GM18517 (cell line): ENCODE measurements around the gene TRIM6.
"Not testable (repeated sequence)": the region's sequence is repeated elsewhere in the genome, so short reads cannot be mapped to it uniquely, and the experiment has no call there.

Experiments used
- ATAC-seq: cut with Tn5 transposase; IDR thresholded peaks from one replicate; pipeline ENCODE4 v1.9.1; 2021; ENCODE audit warnings: mild to moderate bottlenecking, moderate library complexity; ENCODE audit not compliant: unreplicated experiment

The TRIM6 gene

GRCh38 chr11:5602791-5603190 lies 6.4 kb downstream of the TRIM6 start:
- not testable (repeated sequence) for ATAC-seq

GRCh38 chr11:5603326-5603725 lies 6.9 kb downstream of the TRIM6 start:
- ATAC-seq, result no peak

GRCh38 chr11:5604896-5605295 lies 8.5 kb downstream of the TRIM6 start:
- no peak for ATAC-seq

- no peak for ATAC-seq
Measured at GRCh38 chr11:5605849-5606248, 9.4 kb downstream of the TRIM6 start.

- ATAC-seq, result no peak
Measured at GRCh38 chr11:5608808-5609207, 12.4 kb downstream of the TRIM6 start.

- no peak for ATAC-seq
Measured at GRCh38 chr11:5610446-5610845, 14.0 kb downstream of the TRIM6 start.

GRCh38 chr11:5611627-5612026 lies 15.2 kb downstream of the TRIM6 start:
- no peak for ATAC-seq

- ATAC-seq, result no peak
Measured at GRCh38 chr11:5618807-5619206, 22.4 kb downstream of the TRIM6 start.

GRCh38 chr11:5620651-5621521 lies 24.4 kb downstream of the TRIM6 start:
- no peak for ATAC-seq

GRCh38 chr11:5621580-5621979 lies 25.1 kb downstream of the TRIM6 start:
- ATAC-seq, result no peak

- no peak for ATAC-seq
Measured at GRCh38 chr11:5622802-5623201, 26.4 kb downstream of the TRIM6 start.

- ATAC-seq, result peak; percentile 99
Measured at GRCh38 chr11:5624489-5625279, 28.2 kb downstream of the TRIM6 start, which contains the start of gene TRIM34. TSS of gene TRIM34 (plus strand) at chr11:5625001. CDS start at chr11:5632332, 7,331 bp downstream.

- no peak for ATAC-seq
Measured at GRCh38 chr11:5625281-5625680, 28.8 kb downstream of the TRIM6 start.

GRCh38 chr11:5626196-5626595 lies 29.8 kb downstream of the TRIM6 start:
- no peak for ATAC-seq

GRCh38 chr11:5631417-5631816 lies 35.0 kb downstream of the TRIM6 start:
- ATAC-seq, result peak; percentile 10

- peak; percentile 98 for ATAC-seq
Measured at GRCh38 chr11:5631969-5632635, 35.7 kb downstream of the TRIM6 start.

GRCh38 chr11:5639953-5640352 lies 43.5 kb downstream of the TRIM6 start:
- ATAC-seq, result no peak

- no peak for ATAC-seq
Measured at GRCh38 chr11:5643585-5643984, 47.1 kb downstream of the TRIM6 start.

- ATAC-seq, result no peak
Measured at GRCh38 chr11:5646139-5646538, 49.7 kb downstream of the TRIM6 start.

- no peak for ATAC-seq
Measured at GRCh38 chr11:5655474-5655873, 59.0 kb downstream of the TRIM6 start.

- not testable (repeated sequence) for ATAC-seq
Measured at GRCh38 chr11:5656956-5657355, 60.5 kb downstream of the TRIM6 start.
